ENCODE data around the gene KRTAP12-2. TPM values are rescaled to one million over a fixed set of nuclear protein-coding genes. Genes with fewer than 3 reads are reported as not detected.

KRTAP12-2 gene
- total RNA-seq (2021) (1.6 and 1.8 TPM in 2 replicates), Bru-seq, nascent RNA (percentile 60 among the genes with signal in this experiment), BruChase-seq, experiment 1, labeled RNA remaining after a 2-hour chase (percentile 61 among the genes with signal in this experiment), BruChase-seq, experiment 2, labeled RNA remaining after a 6-hour chase (percentile 72 among the genes with signal in this experiment)
- long read RNA-seq = 0 reads

GRCh38 chr21:44666401-44667320 lies at the start of gene KRTAP12-2:
KRTAP12-2 (minus strand) TSS chr21:44666927; CDS start chr21:44666886, 41 bp downstream.
- Histone ChIP-seq H3K27me3 (replicated peaks; ENCODE audit: insufficient read depth, low read depth, low read length, poor library complexity) (no peaks in the 10 kb centered on the region), H3K4me1 (ENCODE audit: insufficient read depth, low read length, poor library complexity, severe bottlenecking) (no peaks in the 10 kb centered on the region), H3K4me3 (ENCODE audit: low read depth, low read length, poor library complexity, severe bottlenecking) (no peak within 1 kb of the TSS), H3K9me3 (ENCODE audit: low read depth, low read length, poor library complexity, severe bottlenecking) (peaks cover 16% of the 10 kb centered on the region), H3K27ac (ENCODE audit: low read depth, low read length, poor library complexity, severe bottlenecking) (no peak within 1 kb of the TSS), H3K36me3 (ENCODE audit: insufficient read depth, low read length, poor library complexity, severe bottlenecking) (no peaks in the 10 kb centered on the region)
- CTCF ChIA-PET = no interaction called here
- BruUV-seq (replicated peaks) = no TSS peak
- POLR2A ChIA-PET (ENCODE audit: low non-redundant PET) = no interaction called here
- intact Hi-C loops (cut with micrococcal nuclease; ENCODE audit: unreplicated experiment) = no loop called here
- no peak for DNase-seq (ENCODE audit: low spot score)
- TF ChIP-seq CTCF (conservative IDR thresholded peaks at IDR 0.05; ENCODE audit: low read depth, low read length) = no peak
- TF ChIP-seq EZH2 (IDR thresholded peaks at IDR 0.05; ENCODE audit: borderline replicate concordance, low read depth, low read length, poor library complexity, severe bottlenecking) = no peak

DNA sequence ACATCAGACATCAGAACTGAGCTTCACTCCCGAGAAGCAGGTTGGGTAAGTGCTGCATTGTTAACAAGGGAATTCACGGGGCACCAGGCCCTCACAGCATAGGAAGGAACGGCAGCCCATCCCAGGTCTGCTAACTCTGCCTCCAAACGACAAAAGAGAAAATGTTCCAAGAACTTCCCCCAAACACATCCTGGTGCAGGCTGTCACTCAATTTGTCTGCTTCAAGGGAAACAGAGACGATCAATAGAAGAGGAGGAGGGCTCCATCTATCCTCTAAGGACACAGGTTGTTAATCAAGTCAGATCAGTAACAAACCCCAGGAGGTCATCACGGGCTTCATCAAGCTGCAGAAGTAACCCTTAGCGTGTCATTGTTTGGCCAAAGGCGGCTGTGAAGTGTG lies 48.2 kb upstream of the KRTAP12-2 start:
- intact Hi-C loops (cut with micrococcal nuclease; ENCODE audit: unreplicated experiment) = no loop called here
- Histone ChIP-seq H3K27ac (ENCODE audit: low read depth, low read length, poor library complexity, severe bottlenecking) (no peak overlapping the region), H3K27me3 (replicated peaks; ENCODE audit: insufficient read depth, low read depth, low read length, poor library complexity) (peaks cover 5% of the 10 kb centered on the region), H3K4me1 (ENCODE audit: insufficient read depth, low read length, poor library complexity, severe bottlenecking) (no peaks in the 10 kb centered on the region), H3K36me3 (ENCODE audit: insufficient read depth, low read length, poor library complexity, severe bottlenecking) (no peaks in the 10 kb centered on the region), H3K9me3 (ENCODE audit: low read depth, low read length, poor library complexity, severe bottlenecking) (no peaks in the 10 kb centered on the region), H3K4me3 (ENCODE audit: low read depth, low read length, poor library complexity, severe bottlenecking) (no peak overlapping the region)
- no peak for TF ChIP-seq CTCF (conservative IDR thresholded peaks at IDR 0.05; ENCODE audit: low read depth, low read length)
- TF ChIP-seq EZH2 (IDR thresholded peaks at IDR 0.05; ENCODE audit: borderline replicate concordance, low read depth, low read length, poor library complexity, severe bottlenecking) = no peak
- DNase-seq (ENCODE audit: low spot score) = no peak
- ChIA-PET CTCF (no interaction called here), POLR2A (ENCODE audit: low non-redundant PET) (no interaction called here)
- BruUV-seq (replicated peaks) = no TSS peak

DNA sequence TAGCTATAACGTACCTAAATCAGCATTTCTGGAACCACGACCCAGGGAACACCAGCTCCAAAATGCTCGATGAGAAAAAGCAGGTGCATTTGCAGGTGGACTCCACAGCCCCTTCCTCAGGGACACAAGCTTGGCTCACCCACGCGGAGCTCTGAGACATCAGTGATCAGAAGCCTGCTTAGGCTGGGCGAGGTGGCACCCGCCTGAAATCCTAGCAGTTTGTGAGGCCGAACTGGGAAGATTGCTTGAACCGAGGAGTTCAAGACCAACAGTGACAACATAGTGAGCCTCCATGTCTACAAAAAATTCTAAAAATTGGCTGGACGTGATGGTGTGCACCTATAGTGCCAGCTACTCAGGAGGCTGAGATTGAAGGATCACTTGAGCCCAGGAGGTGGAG lies 47.1 kb upstream of the KRTAP12-2 start:
- no TSS peak for BruUV-seq (replicated peaks)
- CTCF ChIA-PET = no interaction called here
- H3K9me3 ChIP-seq (ENCODE audit: low read depth, low read length, poor library complexity, severe bottlenecking) = no peaks in the 10 kb centered on the region
- H3K36me3 ChIP-seq (ENCODE audit: insufficient read depth, low read length, poor library complexity, severe bottlenecking) = no peaks in the 10 kb centered on the region
- POLR2A ChIA-PET (ENCODE audit: low non-redundant PET) = no interaction called here
- intact Hi-C loops (cut with micrococcal nuclease; ENCODE audit: unreplicated experiment) = no loop called here
- H3K27ac ChIP-seq (ENCODE audit: low read depth, low read length, poor library complexity, severe bottlenecking) = no peak overlapping the region
- peaks cover 4% of the 10 kb centered on the region for H3K4me1 ChIP-seq (ENCODE audit: insufficient read depth, low read length, poor library complexity, severe bottlenecking)
- no peak overlapping the region for H3K4me3 ChIP-seq (ENCODE audit: low read depth, low read length, poor library complexity, severe bottlenecking)
- no peak for TF ChIP-seq CTCF (conservative IDR thresholded peaks at IDR 0.05; ENCODE audit: low read depth, low read length)
- no peak for TF ChIP-seq EZH2 (IDR thresholded peaks at IDR 0.05; ENCODE audit: borderline replicate concordance, low read depth, low read length, poor library complexity, severe bottlenecking)
- peaks cover 5% of the 10 kb centered on the region for H3K27me3 ChIP-seq (replicated peaks; ENCODE audit: insufficient read depth, low read depth, low read length, poor library complexity)
- no peak for DNase-seq (ENCODE audit: low spot score)

Measured in A673 (cell line).